HepG2 (cell line): Measurements from ENCODE around the gene EFCAB13.

Source experiments
- BCL6 ChIP-seq: IDR thresholded peaks from 2 replicates; pipeline ENCODE4 v1.6.1; 2016; ENCODE audit warnings: missing genetic modification reagents, missing compliant biosample characterization
- REXO4 ChIP-seq: sonication (generic); formaldehyde crosslinking; IDR thresholded peaks from 2 replicates; pipeline ENCODE4 v1.8.0; 2022; ENCODE audit warnings: missing genetic modification reagents, mild to moderate bottlenecking, borderline replicate concordance
- ZBTB8A ChIP-seq: sonication (generic); formaldehyde crosslinking; IDR thresholded peaks from 2 replicates; pipeline ENCODE4 v1.4.0; 2020; ENCODE audit warnings: mild to moderate bottlenecking, low read depth, missing genetic modification reagents, borderline replicate concordance
- TF ChIP-seq, protein P1 (sequence below): sonication (generic); formaldehyde crosslinking; conservative IDR thresholded peaks from 2 replicates; pipeline ENCODE4 v1.4.0; 2020; ENCODE audit warnings: missing genetic modification reagents
- TF ChIP-seq, protein P2 (sequence below): sonication (generic); formaldehyde crosslinking; IDR thresholded peaks from 2 replicates; pipeline ENCODE4 v1.5.0; 2020; ENCODE audit warnings: mild to moderate bottlenecking, missing genetic modification reagents, moderate library complexity
- TF ChIP-seq, protein P3 (sequence below), 2 experiments: IDR thresholded peaks; 2 replicates each; pipeline ENCODE4 v1.6.1; 2011 to 2012; ENCODE audit warnings: low read length in 2 of 2, borderline replicate concordance in 1 of 2, low read depth in 1 of 2, mild to moderate bottlenecking in 1 of 2, moderate library complexity in 1 of 2
- TF ChIP-seq, protein P4 (sequence below): sonication (generic); formaldehyde crosslinking; IDR thresholded peaks from 2 replicates; pipeline ENCODE4 v1.9.0; 2022; ENCODE audit warnings: missing genetic modification reagents, mild to moderate bottlenecking, borderline replicate concordance

DNA sequence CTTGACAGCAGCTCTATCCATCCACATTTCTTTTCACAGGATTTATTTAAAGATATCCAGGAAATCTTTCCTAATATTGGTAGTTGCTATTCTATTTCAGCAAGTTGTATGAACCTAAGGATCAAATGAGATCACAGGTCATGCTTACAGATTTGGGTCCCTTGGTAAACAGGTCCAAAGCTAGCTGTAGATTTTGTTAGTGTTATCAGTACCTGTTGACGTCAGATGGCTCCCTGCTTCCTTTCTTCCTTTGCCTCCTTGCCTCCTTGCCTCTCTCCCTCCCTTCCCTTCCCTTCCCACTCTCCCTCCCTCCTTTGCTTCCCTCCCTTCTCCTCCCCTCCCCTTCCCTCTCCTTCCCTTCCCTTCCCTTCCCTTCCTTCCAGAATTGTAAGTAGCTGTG is 76.6 kb downstream of the EFCAB13 start:
- TF ChIP-seq, protein P1, sequence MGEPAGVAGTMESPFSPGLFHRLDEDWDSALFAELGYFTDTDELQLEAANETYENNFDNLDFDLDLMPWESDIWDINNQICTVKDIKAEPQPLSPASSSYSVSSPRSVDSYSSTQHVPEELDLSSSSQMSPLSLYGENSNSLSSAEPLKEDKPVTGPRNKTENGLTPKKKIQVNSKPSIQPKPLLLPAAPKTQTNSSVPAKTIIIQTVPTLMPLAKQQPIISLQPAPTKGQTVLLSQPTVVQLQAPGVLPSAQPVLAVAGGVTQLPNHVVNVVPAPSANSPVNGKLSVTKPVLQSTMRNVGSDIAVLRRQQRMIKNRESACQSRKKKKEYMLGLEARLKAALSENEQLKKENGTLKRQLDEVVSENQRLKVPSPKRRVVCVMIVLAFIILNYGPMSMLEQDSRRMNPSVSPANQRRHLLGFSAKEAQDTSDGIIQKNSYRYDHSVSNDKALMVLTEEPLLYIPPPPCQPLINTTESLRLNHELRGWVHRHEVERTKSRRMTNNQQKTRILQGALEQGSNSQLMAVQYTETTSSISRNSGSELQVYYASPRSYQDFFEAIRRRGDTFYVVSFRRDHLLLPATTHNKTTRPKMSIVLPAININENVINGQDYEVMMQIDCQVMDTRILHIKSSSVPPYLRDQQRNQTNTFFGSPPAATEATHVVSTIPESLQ (CRISPR knock-in tag), result no peak
- TF ChIP-seq ZBTB8A (CRISPR knock-in tag) (no peak), REXO4 (CRISPR knock-in tag) (no peak), BCL6 (CRISPR knock-in tag) (no peak)
- TF ChIP-seq, protein P2, sequence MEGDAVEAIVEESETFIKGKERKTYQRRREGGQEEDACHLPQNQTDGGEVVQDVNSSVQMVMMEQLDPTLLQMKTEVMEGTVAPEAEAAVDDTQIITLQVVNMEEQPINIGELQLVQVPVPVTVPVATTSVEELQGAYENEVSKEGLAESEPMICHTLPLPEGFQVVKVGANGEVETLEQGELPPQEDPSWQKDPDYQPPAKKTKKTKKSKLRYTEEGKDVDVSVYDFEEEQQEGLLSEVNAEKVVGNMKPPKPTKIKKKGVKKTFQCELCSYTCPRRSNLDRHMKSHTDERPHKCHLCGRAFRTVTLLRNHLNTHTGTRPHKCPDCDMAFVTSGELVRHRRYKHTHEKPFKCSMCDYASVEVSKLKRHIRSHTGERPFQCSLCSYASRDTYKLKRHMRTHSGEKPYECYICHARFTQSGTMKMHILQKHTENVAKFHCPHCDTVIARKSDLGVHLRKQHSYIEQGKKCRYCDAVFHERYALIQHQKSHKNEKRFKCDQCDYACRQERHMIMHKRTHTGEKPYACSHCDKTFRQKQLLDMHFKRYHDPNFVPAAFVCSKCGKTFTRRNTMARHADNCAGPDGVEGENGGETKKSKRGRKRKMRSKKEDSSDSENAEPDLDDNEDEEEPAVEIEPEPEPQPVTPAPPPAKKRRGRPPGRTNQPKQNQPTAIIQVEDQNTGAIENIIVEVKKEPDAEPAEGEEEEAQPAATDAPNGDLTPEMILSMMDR (CRISPR knock-in tag), result no peak
- TF ChIP-seq, protein P3, sequence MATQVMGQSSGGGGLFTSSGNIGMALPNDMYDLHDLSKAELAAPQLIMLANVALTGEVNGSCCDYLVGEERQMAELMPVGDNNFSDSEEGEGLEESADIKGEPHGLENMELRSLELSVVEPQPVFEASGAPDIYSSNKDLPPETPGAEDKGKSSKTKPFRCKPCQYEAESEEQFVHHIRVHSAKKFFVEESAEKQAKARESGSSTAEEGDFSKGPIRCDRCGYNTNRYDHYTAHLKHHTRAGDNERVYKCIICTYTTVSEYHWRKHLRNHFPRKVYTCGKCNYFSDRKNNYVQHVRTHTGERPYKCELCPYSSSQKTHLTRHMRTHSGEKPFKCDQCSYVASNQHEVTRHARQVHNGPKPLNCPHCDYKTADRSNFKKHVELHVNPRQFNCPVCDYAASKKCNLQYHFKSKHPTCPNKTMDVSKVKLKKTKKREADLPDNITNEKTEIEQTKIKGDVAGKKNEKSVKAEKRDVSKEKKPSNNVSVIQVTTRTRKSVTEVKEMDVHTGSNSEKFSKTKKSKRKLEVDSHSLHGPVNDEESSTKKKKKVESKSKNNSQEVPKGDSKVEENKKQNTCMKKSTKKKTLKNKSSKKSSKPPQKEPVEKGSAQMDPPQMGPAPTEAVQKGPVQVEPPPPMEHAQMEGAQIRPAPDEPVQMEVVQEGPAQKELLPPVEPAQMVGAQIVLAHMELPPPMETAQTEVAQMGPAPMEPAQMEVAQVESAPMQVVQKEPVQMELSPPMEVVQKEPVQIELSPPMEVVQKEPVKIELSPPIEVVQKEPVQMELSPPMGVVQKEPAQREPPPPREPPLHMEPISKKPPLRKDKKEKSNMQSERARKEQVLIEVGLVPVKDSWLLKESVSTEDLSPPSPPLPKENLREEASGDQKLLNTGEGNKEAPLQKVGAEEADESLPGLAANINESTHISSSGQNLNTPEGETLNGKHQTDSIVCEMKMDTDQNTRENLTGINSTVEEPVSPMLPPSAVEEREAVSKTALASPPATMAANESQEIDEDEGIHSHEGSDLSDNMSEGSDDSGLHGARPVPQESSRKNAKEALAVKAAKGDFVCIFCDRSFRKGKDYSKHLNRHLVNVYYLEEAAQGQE (IDR thresholded peaks at IDR 0.05; ENCODE audit: borderline replicate concordance in 1 of 2, low read depth in 1 of 2, low read length in 2 of 2), result no peak
- TF ChIP-seq, protein P4, sequence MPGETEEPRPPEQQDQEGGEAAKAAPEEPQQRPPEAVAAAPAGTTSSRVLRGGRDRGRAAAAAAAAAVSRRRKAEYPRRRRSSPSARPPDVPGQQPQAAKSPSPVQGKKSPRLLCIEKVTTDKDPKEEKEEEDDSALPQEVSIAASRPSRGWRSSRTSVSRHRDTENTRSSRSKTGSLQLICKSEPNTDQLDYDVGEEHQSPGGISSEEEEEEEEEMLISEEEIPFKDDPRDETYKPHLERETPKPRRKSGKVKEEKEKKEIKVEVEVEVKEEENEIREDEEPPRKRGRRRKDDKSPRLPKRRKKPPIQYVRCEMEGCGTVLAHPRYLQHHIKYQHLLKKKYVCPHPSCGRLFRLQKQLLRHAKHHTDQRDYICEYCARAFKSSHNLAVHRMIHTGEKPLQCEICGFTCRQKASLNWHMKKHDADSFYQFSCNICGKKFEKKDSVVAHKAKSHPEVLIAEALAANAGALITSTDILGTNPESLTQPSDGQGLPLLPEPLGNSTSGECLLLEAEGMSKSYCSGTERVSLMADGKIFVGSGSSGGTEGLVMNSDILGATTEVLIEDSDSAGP (CRISPR knock-in tag), result no peak
